HG03460 (cell line): ENCODE measurements around the gene PIEZO2.
"Not testable (repeated sequence)": the region's sequence is repeated elsewhere in the genome, so short reads cannot be mapped to it uniquely, and the experiment has no call there.

ENCODE experiments used
- ATAC-seq: cut with Tn5 transposase; IDR thresholded peaks from one replicate; pipeline ENCODE4 v1.9.1; 2021; ENCODE audit not compliant: unreplicated experiment

The PIEZO2 gene

GRCh38 chr18:11150271-11150615 is 874 bp upstream of the PIEZO2 start:
- no peak for ATAC-seq

GRCh38 chr18:11148680-11149440 is 509 bp downstream of the PIEZO2 start:
- ATAC-seq: no peak

GRCh38 chr18:11147962-11148679 is 1.2 kb downstream of the PIEZO2 start:
- no peak for ATAC-seq

GRCh38 chr18:11147371-11147951 is 1.9 kb downstream of the PIEZO2 start:
- no peak for ATAC-seq

- no peak for ATAC-seq
Measured at GRCh38 chr18:11146947-11147345, 2.4 kb downstream of the PIEZO2 start.

GRCh38 chr18:11146238-11146946 is 3.0 kb downstream of the PIEZO2 start:
- ATAC-seq: no peak

GRCh38 chr18:11145413-11146191 is 3.8 kb downstream of the PIEZO2 start:
- ATAC-seq: no peak

- ATAC-seq: no peak
Measured at GRCh38 chr18:11137400-11137799, 12.0 kb downstream of the PIEZO2 start.

GRCh38 chr18:11136241-11136640 is 13.1 kb downstream of the PIEZO2 start:
- ATAC-seq: no peak

- no peak for ATAC-seq
Measured at GRCh38 chr18:11134940-11135339, 14.4 kb downstream of the PIEZO2 start.

GRCh38 chr18:11129059-11129458 is 20.3 kb downstream of the PIEZO2 start:
- not testable (repeated sequence) for ATAC-seq

GRCh38 chr18:11125492-11126315 is 23.7 kb downstream of the PIEZO2 start:
- no peak for ATAC-seq

- ATAC-seq: no peak
Measured at GRCh38 chr18:11124054-11124453, 25.3 kb downstream of the PIEZO2 start.

- no peak for ATAC-seq
Measured at GRCh38 chr18:11121443-11121849, 27.9 kb downstream of the PIEZO2 start.

- ATAC-seq: no peak
Measured at GRCh38 chr18:11119959-11120587, 29.3 kb downstream of the PIEZO2 start.

- no peak for ATAC-seq
Measured at GRCh38 chr18:11119550-11119949, 29.8 kb downstream of the PIEZO2 start.

- ATAC-seq: no peak
Measured at GRCh38 chr18:11118051-11118766, 31.2 kb downstream of the PIEZO2 start.

GRCh38 chr18:11115276-11115675 is 34.1 kb downstream of the PIEZO2 start:
- no peak for ATAC-seq

GRCh38 chr18:11114653-11115052 is 34.7 kb downstream of the PIEZO2 start:
- no peak for ATAC-seq
